HUES6 (cell line): ENCODE measurements around the gene NPFFR1.
"Not testable (repeated sequence)": the region's sequence is repeated elsewhere in the genome, so short reads cannot be mapped to it uniquely, and the experiment has no call there.

Source experiments
- H3K27ac ChIP-seq: 2 replicates; pipeline ENCODE4 v1.7.0; 2013; ENCODE audit warnings: low read depth, mild to moderate bottlenecking, low read length, inconsistent platforms
- H3K27me3 ChIP-seq: 2 replicates; pipeline ENCODE4 v1.6.1; 2013; ENCODE audit warnings: low read length; ENCODE audit not compliant: control insufficient read depth, insufficient read depth
- H3K36me3 ChIP-seq: 2 replicates; pipeline ENCODE4 v1.6.1; 2013; ENCODE audit warnings: low read length; ENCODE audit not compliant: control insufficient read depth, insufficient read depth
- H3K4me1 ChIP-seq: 2 replicates; pipeline ENCODE4 v1.6.1; 2013; ENCODE audit warnings: low read length; ENCODE audit not compliant: control insufficient read depth, insufficient read depth
- H3K4me3 ChIP-seq: 2 replicates; pipeline ENCODE4 v1.5.1; 2013; ENCODE audit warnings: low read depth, low read length
- H3K9ac ChIP-seq: one replicate; pipeline ENCODE4 v1.6.1; 2013; ENCODE audit warnings: mild to moderate bottlenecking, low read length
- H3K9me3 ChIP-seq: 2 replicates; pipeline ENCODE4 v1.6.1; 2013; ENCODE audit warnings: low read depth, low read length; ENCODE audit not compliant: control insufficient read depth, insufficient read depth

NPFFR1 gene

DNA sequence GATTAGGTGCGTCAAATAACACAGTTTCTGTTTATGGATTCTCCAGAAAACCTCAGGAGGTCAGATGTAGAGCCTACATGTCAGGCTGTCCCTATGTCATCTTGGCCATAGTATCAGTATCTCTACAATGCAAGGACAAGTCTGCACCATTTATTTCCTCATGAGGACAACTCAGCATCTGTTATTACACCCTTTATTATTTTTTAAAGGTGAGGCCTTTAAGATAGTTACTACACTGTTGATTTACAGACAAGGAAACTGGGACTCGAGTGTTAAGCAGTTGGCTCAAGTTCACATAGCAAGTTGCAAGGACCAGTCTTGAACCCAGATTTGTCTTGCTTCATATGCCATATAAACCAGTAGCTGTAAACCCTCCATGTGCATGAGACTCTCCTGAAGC is 27.3 kb downstream of the NPFFR1 start:
- no peaks in the 10 kb centered on the region for H3K27me3 ChIP-seq
- H3K36me3 ChIP-seq, result no peaks in the 10 kb centered on the region
- H3K27ac ChIP-seq, result no peak overlapping the region
- 0 out of 2 replicates have a peak, but pooled peaks cover 3% of the 10 kb centered on the region for H3K9me3 ChIP-seq
- no peak overlapping the region for H3K4me3 ChIP-seq
- H3K9ac ChIP-seq, result no peak overlapping the region
- no peaks in the 10 kb centered on the region for H3K4me1 ChIP-seq

DNA sequence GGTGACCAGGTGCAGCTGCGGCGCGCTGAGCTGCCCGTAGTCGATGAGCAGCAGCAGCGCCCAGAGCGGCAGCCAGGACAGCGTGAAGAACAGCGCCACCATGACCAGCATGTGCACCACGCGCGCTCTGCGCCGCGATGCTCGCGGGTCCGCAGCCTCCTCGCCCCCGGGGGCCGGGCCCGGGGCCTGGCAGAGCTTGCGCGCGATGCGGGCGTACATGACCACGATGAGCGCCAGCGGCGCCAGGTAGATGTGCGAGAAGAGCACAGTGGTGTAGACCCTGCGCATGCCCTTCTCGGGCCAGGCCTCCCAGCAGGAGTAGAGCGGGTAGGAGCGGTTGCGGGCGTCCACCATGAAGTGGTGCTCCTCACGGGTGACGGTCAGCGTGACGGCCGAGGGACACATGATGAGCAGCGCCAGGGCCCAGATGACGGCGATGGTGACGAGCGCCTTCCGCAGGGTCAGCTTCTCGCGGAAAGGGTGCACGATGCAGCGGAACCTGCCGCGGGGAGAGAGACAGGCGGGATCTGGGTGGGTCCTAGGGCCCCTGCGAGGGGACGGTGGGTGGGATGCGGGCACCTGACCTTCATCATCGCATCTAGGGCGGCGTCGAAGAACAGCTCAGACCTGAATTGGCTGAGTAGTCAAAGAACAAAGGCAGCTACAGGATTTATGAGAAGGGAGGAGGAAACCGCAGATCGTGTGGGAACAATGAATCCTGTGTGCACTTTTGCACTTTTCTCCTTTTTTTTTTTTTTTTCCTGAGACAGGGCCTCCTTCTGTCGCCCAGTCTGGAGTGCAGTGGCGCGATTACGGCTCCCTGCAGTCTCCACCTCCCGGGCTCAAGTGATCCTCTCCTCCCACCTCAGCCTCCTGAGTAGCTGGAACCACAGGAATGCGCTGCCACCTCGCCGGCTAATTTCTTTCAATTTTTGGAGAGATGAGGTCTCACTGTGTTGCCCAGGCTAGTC is 28.2 kb downstream of the NPFFR1 start:
- no peak overlapping the region for H3K9ac ChIP-seq
- no peaks in the 10 kb centered on the region for H3K4me1 ChIP-seq
- H3K9me3 ChIP-seq, result no peaks in the 10 kb centered on the region
- no peaks in the 10 kb centered on the region for H3K27me3 ChIP-seq
- no peak overlapping the region for H3K27ac ChIP-seq
- H3K36me3 ChIP-seq, result no peaks in the 10 kb centered on the region
- no peak overlapping the region for H3K4me3 ChIP-seq

DNA sequence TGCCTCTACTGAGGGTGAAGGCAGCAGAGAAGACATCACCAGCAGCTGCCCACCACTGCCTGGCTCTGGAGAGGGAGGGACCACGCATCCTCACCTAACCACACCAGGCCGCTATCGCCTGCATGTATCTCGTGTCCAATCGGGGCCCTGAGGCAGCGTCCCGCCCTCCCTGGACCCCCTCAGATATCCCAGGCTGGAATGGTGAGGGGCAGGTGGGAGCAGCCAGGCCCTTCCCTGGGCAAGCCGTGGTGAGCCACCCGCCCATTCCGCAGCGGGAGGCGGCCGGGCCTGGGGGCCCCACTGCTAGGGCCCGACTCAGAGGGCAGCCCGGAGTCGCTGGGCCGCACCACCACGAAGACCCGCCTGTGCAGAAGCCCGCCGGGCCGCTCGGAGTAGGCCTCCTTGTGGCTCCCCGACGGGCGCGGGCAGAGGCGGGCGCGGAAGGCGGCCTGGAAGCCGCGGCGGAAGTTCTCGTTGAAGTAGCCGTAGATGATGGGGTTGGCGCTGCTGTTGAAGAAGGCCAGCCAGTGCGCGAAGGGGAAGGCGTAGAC is 29.0 kb downstream of the NPFFR1 start:
- no peaks in the 10 kb centered on the region for H3K4me1 ChIP-seq
- H3K27ac ChIP-seq, result no peak overlapping the region
- no peaks in the 10 kb centered on the region for H3K9me3 ChIP-seq
- H3K9ac ChIP-seq, result no peak overlapping the region
- no peaks in the 10 kb centered on the region for H3K27me3 ChIP-seq
- no peak overlapping the region for H3K4me3 ChIP-seq
- H3K36me3 ChIP-seq, result no peaks in the 10 kb centered on the region

DNA sequence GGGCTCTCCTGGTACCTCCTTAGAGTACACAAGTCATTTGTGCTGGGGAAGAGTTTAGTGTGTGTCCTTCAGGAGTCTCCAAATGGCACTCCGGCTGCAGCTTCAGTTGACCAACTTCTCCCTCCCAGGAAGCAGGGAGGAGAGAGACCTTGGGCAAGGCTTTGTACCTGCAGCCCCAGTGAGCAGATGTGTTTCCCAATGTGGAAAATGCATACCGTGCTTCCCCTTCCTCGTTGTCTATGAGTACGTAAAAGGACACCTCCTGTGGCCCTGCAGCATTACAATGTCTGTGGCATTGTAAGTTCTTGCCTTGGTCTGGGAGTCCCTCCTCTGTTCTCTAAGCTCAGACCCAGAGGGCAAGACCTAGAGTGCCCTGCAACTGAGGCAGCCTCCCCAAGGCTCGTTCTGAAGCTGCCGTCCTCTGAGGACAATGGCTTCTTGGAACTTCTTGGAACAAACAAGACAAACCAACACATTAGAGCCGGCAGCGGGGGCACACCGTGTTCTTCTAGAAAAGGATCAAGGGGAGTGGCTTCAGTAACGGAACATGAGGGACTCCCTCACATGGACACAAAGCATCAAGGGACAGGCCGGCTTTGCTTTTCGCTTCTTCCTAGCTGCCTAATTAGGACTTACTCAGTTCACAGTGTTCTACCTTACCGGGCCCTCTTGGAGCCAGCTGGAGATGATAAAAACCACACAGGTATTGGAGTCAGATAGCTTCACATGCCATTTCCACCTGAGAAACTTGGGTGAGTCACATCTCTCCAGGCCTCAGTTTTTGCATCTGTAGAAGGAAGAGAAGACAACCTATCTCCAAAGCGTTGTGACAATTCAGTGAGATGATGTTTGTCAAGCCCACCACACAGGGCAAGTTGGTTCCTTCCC is 29.7 kb downstream of the NPFFR1 start:
- H3K27me3 ChIP-seq, result no peaks in the 10 kb centered on the region
- no peak overlapping the region for H3K4me3 ChIP-seq
- H3K9me3 ChIP-seq, result no peaks in the 10 kb centered on the region
- no peak overlapping the region for H3K27ac ChIP-seq
- H3K4me1 ChIP-seq, result no peaks in the 10 kb centered on the region
- no peak overlapping the region for H3K9ac ChIP-seq
- no peaks in the 10 kb centered on the region for H3K36me3 ChIP-seq

DNA sequence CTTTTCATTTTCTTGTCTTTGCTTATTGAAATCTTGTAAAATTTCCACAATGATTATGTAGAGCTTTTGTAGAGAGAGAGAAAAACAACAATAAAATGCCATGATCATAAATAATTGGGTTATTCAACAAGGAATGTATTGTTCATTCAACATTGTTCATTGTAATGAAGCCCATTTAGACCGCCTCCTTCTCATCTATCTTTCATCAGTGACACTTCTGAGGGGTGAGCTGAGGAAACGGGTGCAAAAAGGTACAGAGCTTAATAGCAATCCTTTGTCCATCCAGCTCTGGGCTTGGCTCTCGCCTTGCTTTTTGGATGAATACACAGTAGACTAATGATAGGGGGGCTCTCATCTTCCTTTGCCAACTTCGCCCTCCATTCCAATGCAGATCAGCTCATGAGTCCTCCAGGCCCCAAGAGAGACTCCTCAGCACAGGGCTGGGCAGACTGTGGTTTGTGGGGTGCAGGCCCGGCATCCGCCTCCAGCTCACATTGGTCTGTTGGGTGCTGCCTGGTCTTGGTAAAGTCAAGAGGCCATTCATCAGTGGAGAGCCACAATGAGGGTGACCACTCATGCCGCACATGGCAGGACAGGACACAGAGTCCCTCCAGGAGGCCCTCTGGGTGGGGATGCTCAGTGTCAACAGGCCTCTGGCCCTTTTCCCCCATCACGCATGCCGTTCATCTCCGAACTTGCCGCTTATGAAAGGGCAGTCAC is 32.7 kb downstream of the NPFFR1 start:
- Histone ChIP-seq H3K4me3 (no peak overlapping the region), H3K9me3 (no peaks in the 10 kb centered on the region), H3K9ac (no peak overlapping the region), H3K27me3 (no peaks in the 10 kb centered on the region), H3K36me3 (no peaks in the 10 kb centered on the region), H3K27ac (no peak overlapping the region), H3K4me1 (no peaks in the 10 kb centered on the region)

DNA sequence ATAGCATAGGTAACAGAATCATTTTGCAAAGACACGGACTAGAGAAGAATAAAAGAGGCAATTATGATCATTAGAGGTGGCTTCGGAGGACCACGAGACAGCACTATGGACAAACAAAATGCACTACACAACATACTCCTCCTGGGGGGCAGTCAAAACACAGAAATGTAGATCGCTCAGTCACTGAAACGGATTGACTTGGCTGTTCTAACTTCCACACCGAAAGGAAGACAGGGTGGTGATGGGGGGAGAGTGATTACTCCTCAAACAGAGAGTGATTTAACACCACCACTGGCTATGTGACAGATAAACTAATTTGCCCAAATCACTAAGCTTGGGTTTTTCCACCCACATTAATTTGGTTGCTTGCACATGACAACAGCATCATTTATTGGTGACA is 36.4 kb downstream of the NPFFR1 start:
- Histone ChIP-seq H3K9me3 (no peaks in the 10 kb centered on the region), H3K4me1 (no peaks in the 10 kb centered on the region), H3K9ac (no peak overlapping the region), H3K4me3 (no peak overlapping the region), H3K27me3 (peaks cover 19% of the 10 kb centered on the region; the same call in 1 of the 2 replicates), H3K36me3 (no peaks in the 10 kb centered on the region), H3K27ac (no peak overlapping the region)

DNA sequence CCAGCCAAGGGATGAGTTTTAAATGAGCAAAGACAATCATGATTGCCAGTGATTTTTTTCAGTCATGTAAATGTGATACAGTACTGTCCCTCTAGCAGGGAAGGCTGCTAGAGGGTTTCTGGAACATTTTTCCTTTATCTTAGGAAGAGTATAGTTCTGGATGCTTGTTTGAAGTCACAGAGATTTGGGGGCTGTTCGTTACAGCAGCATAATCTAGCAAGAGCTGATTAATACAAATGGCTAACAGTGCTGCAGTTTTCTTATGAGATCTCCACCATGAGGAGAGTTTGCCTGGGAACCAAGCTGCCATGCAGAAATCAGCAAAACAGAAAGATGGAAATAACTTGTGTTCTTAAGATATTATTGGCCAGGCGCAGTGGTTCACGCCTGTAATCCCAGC is 42.7 kb downstream of the NPFFR1 start:
- no peaks in the 10 kb centered on the region for H3K4me1 ChIP-seq
- H3K4me3 ChIP-seq, result no peak overlapping the region
- H3K36me3 ChIP-seq, result no peaks in the 10 kb centered on the region
- H3K27ac ChIP-seq, result no peak overlapping the region
- peaks cover 20% of the 10 kb centered on the region for H3K9me3 ChIP-seq
- H3K27me3 ChIP-seq, result peaks cover 19% of the 10 kb centered on the region; the same call in 1 of the 2 replicates
- H3K9ac ChIP-seq, result no peak overlapping the region

DNA sequence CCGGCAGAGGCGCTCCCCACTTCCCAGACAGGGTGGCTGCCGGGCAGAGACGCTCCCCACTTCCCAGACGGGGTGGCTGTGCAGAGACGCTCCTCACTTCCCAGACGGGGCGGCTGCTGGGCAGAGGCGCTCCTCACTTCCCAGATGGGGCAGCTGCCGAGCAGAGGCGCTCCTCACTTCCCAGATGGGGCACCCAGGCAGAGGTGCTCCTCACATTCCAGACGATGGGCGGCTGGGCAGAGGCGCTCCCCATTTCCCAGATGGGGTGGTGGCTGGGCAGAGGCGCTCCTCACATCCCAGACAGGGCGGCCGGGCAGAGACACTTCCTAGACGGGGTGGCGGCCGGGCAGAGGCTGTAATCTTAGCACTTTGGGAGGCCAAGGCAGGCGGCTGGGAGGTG is 43.8 kb downstream of the NPFFR1 start:
- H3K4me1 ChIP-seq, H3K36me3 ChIP-seq, H3K9ac ChIP-seq, H3K4me3 ChIP-seq, H3K27ac ChIP-seq: not testable (repeated sequence)
- Histone ChIP-seq H3K9me3 (peaks cover 20% of the 10 kb centered on the region), H3K27me3 (peaks cover 13% of the 10 kb centered on the region; the same call in 1 of the 2 replicates)

DNA sequence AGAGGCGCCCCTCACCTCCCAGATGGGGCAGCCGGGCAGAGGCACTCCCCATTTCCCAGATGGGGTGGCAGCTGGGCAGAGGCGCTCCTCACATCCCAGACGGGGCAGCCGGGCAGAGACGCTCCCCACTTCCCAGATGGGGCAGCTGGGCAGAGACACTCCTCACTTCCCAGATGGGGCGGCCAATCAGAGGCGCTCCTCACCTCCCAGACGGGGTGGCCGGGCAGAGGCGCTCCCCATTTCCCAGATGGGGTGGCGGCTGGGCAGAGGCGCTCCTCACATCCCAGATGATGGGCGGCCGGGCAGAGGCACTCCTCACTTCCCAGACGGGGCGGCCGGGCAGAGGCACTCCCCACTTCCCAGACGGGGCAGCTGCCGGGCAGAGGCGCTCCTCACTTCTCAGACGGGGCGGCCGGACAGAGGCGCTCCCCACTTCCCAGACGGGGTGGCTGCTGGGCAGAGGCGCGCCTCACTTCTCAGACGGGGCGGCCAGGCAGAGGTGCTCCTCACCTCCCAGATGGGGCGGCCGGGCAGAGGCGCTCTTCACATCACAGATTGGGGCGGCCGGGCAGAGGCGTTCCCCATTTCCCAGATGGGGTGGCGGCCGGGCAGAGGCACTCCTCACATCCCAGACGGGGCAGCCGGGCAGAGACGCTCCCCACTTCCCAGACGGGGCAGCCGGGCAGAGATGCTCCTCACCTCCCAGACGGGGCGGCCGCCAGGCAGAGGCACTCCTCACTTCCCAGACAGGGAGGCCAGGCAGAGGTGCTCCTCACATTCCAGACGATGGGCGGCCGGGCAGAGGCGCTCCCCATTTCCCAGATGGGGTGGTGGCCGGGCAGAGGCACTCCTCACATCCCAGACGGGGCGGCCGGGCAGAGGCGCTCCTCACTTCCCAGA is 44.5 kb downstream of the NPFFR1 start:
- not testable (repeated sequence) for H3K9ac ChIP-seq, H3K36me3 ChIP-seq, H3K4me1 ChIP-seq, H3K27me3 ChIP-seq, H3K4me3 ChIP-seq, H3K27ac ChIP-seq
- peaks cover 20% of the 10 kb centered on the region for H3K9me3 ChIP-seq
